HepG2 (cell line): ENCODE results near the gene NECTIN2. TPM values are rescaled to one million over a fixed set of nuclear protein-coding genes. Genes with fewer than 3 reads are reported as not detected.

Experiments used
- ARNT ChIP-seq: fragments of 450-650 bp; IDR thresholded peaks from 2 replicates; pipeline ENCODE4 v1.6.1; 2017
- ATF2 ChIP-seq: sonication (generic); formaldehyde crosslinking; IDR thresholded peaks from 2 replicates; pipeline ENCODE4 v1.4.0; 2020; ENCODE audit warnings: missing genetic modification reagents
- CBFB ChIP-seq: sonication (generic); formaldehyde crosslinking; IDR thresholded peaks from 2 replicates; pipeline ENCODE4 v1.4.0; 2020; ENCODE audit warnings: missing genetic modification reagents
- CCDC6 ChIP-seq: sonication (generic); formaldehyde crosslinking; IDR thresholded peaks from 2 replicates; pipeline ENCODE4 v1.8.1; 2022; ENCODE audit warnings: mild to moderate bottlenecking, missing genetic modification reagents, moderate library complexity
- HDAC2 ChIP-seq: sonication (generic); formaldehyde crosslinking; IDR thresholded peaks from 2 replicates; pipeline ENCODE4 v1.4.0; 2020; ENCODE audit warnings: missing genetic modification reagents
- KMT2B ChIP-seq: IDR thresholded peaks from 2 replicates; pipeline ENCODE4 v1.6.1; 2016; ENCODE audit warnings: missing genetic modification reagents, missing compliant biosample characterization
- NRL ChIP-seq: sonication (generic); formaldehyde crosslinking; IDR thresholded peaks from 2 replicates; pipeline ENCODE4 v1.5.0; 2020; ENCODE audit warnings: missing genetic modification reagents, mild to moderate bottlenecking, moderate library complexity, borderline replicate concordance
- RAD21 ChIP-seq: fragments of 450-650 bp; formaldehyde crosslinking; IDR thresholded peaks from 2 replicates; pipeline ENCODE4 v1.5.0; 2020; ENCODE audit warnings: mild to moderate bottlenecking
- SNAPC5 ChIP-seq: sonication (generic); formaldehyde crosslinking; IDR thresholded peaks from 2 replicates; pipeline ENCODE4 v1.8.1; 2023; ENCODE audit warnings: mild to moderate bottlenecking, missing genetic modification reagents, borderline replicate concordance
- TMF1 ChIP-seq: sonication (generic); formaldehyde crosslinking; IDR thresholded peaks from 2 replicates; pipeline ENCODE4 v1.8.1; 2022; ENCODE audit warnings: low read depth, missing genetic modification reagents
- USF2 ChIP-seq, 2 experiments: sonication (generic) in 1 of 2; formaldehyde crosslinking in 1 of 2; IDR thresholded peaks; 2 replicates each; pipeline versions ENCODE4 v1.5.1 to v1.6.1; 2011 to 2020; ENCODE audit warnings: borderline replicate concordance in 1 of 2, low read depth in 1 of 2, low read length in 1 of 2, mild to moderate bottlenecking in 1 of 2, missing genetic modification reagents in 1 of 2, moderate library complexity in 1 of 2
- ZC3H13 ChIP-seq: sonication (generic); formaldehyde crosslinking; IDR thresholded peaks from 2 replicates; pipeline ENCODE4 v1.8.1; 2023; ENCODE audit warnings: mild to moderate bottlenecking, missing genetic modification reagents, moderate library complexity
- ZFYVE20 ChIP-seq: sonication (generic); formaldehyde crosslinking; IDR thresholded peaks from 2 replicates; pipeline ENCODE4 v1.8.0; 2023; ENCODE audit warnings: low read depth, mild to moderate bottlenecking, moderate library complexity, missing genetic modification reagents, borderline replicate concordance
- ZNF124 ChIP-seq: sonication (generic); formaldehyde crosslinking; IDR thresholded peaks from 2 replicates; pipeline ENCODE4 v1.4.0; 2020; ENCODE audit warnings: missing genetic modification reagents
- ZNF251 ChIP-seq: sonication (generic); formaldehyde crosslinking; IDR thresholded peaks from 2 replicates; pipeline ENCODE4 v1.9.0; 2021; ENCODE audit warnings: mild to moderate bottlenecking, missing genetic modification reagents
- ZNF317 ChIP-seq: sonication (generic); formaldehyde crosslinking; IDR thresholded peaks from 2 replicates; pipeline ENCODE4 v1.5.0; 2020; ENCODE audit warnings: mild to moderate bottlenecking, missing genetic modification reagents
- ZNF512 ChIP-seq: sonication (generic); formaldehyde crosslinking; IDR thresholded peaks from 2 replicates; pipeline ENCODE4 v1.4.0; 2020; ENCODE audit warnings: mild to moderate bottlenecking, missing genetic modification reagents
- ZNF678 ChIP-seq: sonication (generic); formaldehyde crosslinking; IDR thresholded peaks from 2 replicates; pipeline ENCODE4 v1.4.0; 2020; ENCODE audit warnings: mild to moderate bottlenecking, missing genetic modification reagents
- ZNF75D ChIP-seq: sonication (generic); formaldehyde crosslinking; IDR thresholded peaks from 2 replicates; pipeline ENCODE4 v1.8.1; 2023; ENCODE audit warnings: missing genetic modification reagents, mild to moderate bottlenecking, borderline replicate concordance
- ZNF816 ChIP-seq: sonication (generic); formaldehyde crosslinking; IDR thresholded peaks from 2 replicates; pipeline ENCODE4 v1.8.0; 2022; ENCODE audit warnings: missing genetic modification reagents, mild to moderate bottlenecking, borderline replicate concordance
- ZSCAN31 ChIP-seq: sonication (generic); formaldehyde crosslinking; IDR thresholded peaks from 2 replicates; pipeline ENCODE4 v1.5.0; 2020; ENCODE audit warnings: low read depth, mild to moderate bottlenecking, missing genetic modification reagents
- polyA plus RNA-seq, 8 experiments: library from polyadenylated mRNA; depleted of rRNA in 3 of 8; stranded (reverse) in 7 of 8; unstranded in 1 of 8; fragments of >200 nt; fragmentation: Illumina TruSeq in 4 of 8; extraction: Trizol in 4 of 8; gene quantifications; 2 replicates each; pipeline versions ENCODE4 v1.2.1 to v1.2.3, GENCODE V29; 2011 to 2016; ENCODE audit warnings: low read depth in 4 of 8, missing spikeins in 1 of 8, mixed read lengths in 1 of 8; ENCODE audit not compliant: insufficient read depth in 1 of 8
- total RNA-seq, 5 experiments: library from RNA; depleted of rRNA; stranded (reverse); fragments of >200 nt; fragmentation: Illumina TruSeq; extraction: Trizol; gene quantifications; 2 replicates each; pipeline ENCODE4 v1.2.3, GENCODE V29; 2016; ENCODE audit warnings: low read depth in 1 of 5

The NECTIN2 gene
- total and polyA plus RNA-seq, 2 of the 13 experiments (the other 11 are each of a cell fraction or from before 2014, with no cell fraction given) = 75.4 to 114 TPM

- TF ChIP-seq NRL (peak; percentile 77), ZNF678 (no peak), ZNF512 (CRISPR knock-in tag) (0 out of 2 replicates have a peak, but pooled peaks have one; percentile 23), CBFB (CRISPR knock-in tag) (0 out of 2 replicates have a peak, but pooled peaks have one; percentile 39), ZNF75D (no peak), ZFYVE20 (CRISPR knock-in tag) (no peak), ZNF816 (CRISPR knock-in tag) (peak; percentile 39; the same call in 1 of the 2 replicates), ZC3H13 (CRISPR knock-in tag) (peak; percentile 75), HDAC2 (CRISPR knock-in tag) (peak; percentile 72), ZSCAN31 (peak; percentile 80; the same call in 1 of the 2 replicates), TMF1 (no peak), ARNT (no peak), KMT2B (CRISPR knock-in tag) (peak; percentile 41), ZNF251 (CRISPR knock-in tag) (no peak), CCDC6 (peak; percentile 78; the same call in 1 of the 2 replicates), ATF2 (peak; percentile 56; the same call in 1 of the 2 replicates), USF2 (IDR thresholded peaks at IDR 0.05; ENCODE audit: low read depth, low read length) (no peak), USF2 (CRISPR knock-in tag; IDR thresholded peaks at IDR 0.05; ENCODE audit: borderline replicate concordance) (no peak), RAD21 (CRISPR knock-in tag) (peak; percentile 95), ZNF317 (peak; percentile 23; the same call in 1 of the 2 replicates), SNAPC5 (CRISPR knock-in tag) (peak; percentile 85; the same call in 1 of the 2 replicates), ZNF124 (CRISPR knock-in tag) (peak; percentile 9; the same call in 1 of the 2 replicates)
Measured at GRCh38 chr19:44903602-44904425, 57.7 kb downstream of the NECTIN2 start (continued).
